HepG2 (cell line): Measurements from ENCODE around the gene EIF6. TPM values are rescaled to one million over a fixed set of nuclear protein-coding genes. Genes with fewer than 3 reads are reported as not detected.
"Not testable (repeated sequence)": the region's sequence is repeated elsewhere in the genome, so short reads cannot be mapped to it uniquely, and the experiment has no call there.

ENCODE experiments used
- ATAC-seq: fragments of 200-7000 bp; cut with Tn5 transposase; 3 replicates; pipeline ENCODE4 v1.9.1; 2020; ENCODE audit warnings: mild to moderate bottlenecking, moderate library complexity
- BruUV-seq: library from RNA; stranded (reverse); fragments of 400-500 nt; replicated peaks from 2 replicates; lab custom pipeline; 2021; lab: Mats Ljungman, UMichigan
- CTCF ChIA-PET: fragments of 300-600 bp; formaldehyde crosslinking; extraction: SDS; loops from one replicate; lab custom pipeline; 2021; ENCODE audit warnings: low total read pairs, inconsistent platforms, low intra/inter-chr PET ratio; lab: Yijun Ruan, JAX
- POLR2A ChIA-PET: fragments of 350-600 bp; sonication (Branson Sonifier 250); formaldehyde crosslinking; loops from one replicate; lab custom pipeline; 2020; ENCODE audit warnings: antibody characterized with exemption, inconsistent platforms; lab: Yijun Ruan, JAX
- DNase-seq: peaks from one replicate; pipeline ENCODE4 v3.0.0-alpha.2; 2015; ENCODE audit warnings: low spot score
- FAIRE-seq: peaks from 3 replicates; lab custom pipeline; 2011; peaks lifted over from hg19 to GRCh38; lab: Jason Lieb, UNC
- H2AFZ ChIP-seq: one replicate; pipeline ENCODE4 v1.6.1; 2011; ENCODE audit warnings: low read length, inconsistent platforms
- H3K27ac ChIP-seq: fragments of 300-600 bp; 3 replicates; pipeline ENCODE4 v1.8.0; 2011; ENCODE audit warnings: mixed run types, mild to moderate bottlenecking, mixed read lengths, low read length, inconsistent platforms; ENCODE audit not compliant: insufficient read depth; ENCODE audit errors: extremely low read length
- H3K27me3 ChIP-seq, 2 experiments: fragments of 200-600 bp in 1 of 2; 2 replicates in 1 of 2; 3 replicates in 1 of 2; pipeline versions ENCODE4 v1.6.0 to v1.8.0; 2011; ENCODE audit warnings: low read length in 2 of 2, mild to moderate bottlenecking in 2 of 2, moderate library complexity in 2 of 2, inconsistent platforms in 1 of 2; ENCODE audit not compliant: insufficient read depth in 2 of 2, control insufficient read depth in 1 of 2
- H3K36me3 ChIP-seq, 2 experiments: fragments of 200-600 bp in 1 of 2; replicated peaks in 1 of 2; 2 replicates in 1 of 2; 3 replicates in 1 of 2; pipeline versions ENCODE4 v1.5.1 to v1.8.0; 2011; ENCODE audit warnings: low read length in 2 of 2, inconsistent platforms in 1 of 2; ENCODE audit not compliant: insufficient read depth in 2 of 2, control insufficient read depth in 1 of 2
- H3K4me1 ChIP-seq: 2 replicates; pipeline ENCODE4 v1.5.1; 2012; ENCODE audit warnings: low read length, inconsistent platforms; ENCODE audit not compliant: insufficient read depth
- H3K4me2 ChIP-seq: 2 replicates; pipeline ENCODE4 v1.6.0; 2011; ENCODE audit warnings: low read depth, low read length, inconsistent platforms
- H3K4me3 ChIP-seq, 3 experiments: fragments of 200-600 bp in 1 of 3; sonication (generic), shearing (Covaris generic) in 1 of 3; replicated peaks in 1 of 3; 2 replicates each; pipeline ENCODE4 v1.5.1; 2011 to 2016; ENCODE audit warnings: low read length in 3 of 3, inconsistent platforms in 2 of 3, low read depth in 2 of 3, mild to moderate bottlenecking in 2 of 3, control low read depth in 1 of 3, mixed read lengths in 1 of 3; ENCODE audit not compliant: insufficient read depth in 1 of 3
- H3K79me2 ChIP-seq: one replicate; pipeline ENCODE4 v1.6.1; 2011; ENCODE audit warnings: low read length, inconsistent platforms; ENCODE audit not compliant: insufficient read depth
- H3K9ac ChIP-seq: 2 replicates; pipeline ENCODE4 v1.6.0; 2011; ENCODE audit warnings: mild to moderate bottlenecking, low read depth, low read length, inconsistent platforms; ENCODE audit not compliant: insufficient read depth
- H3K9me3 ChIP-seq: 2 replicates; pipeline ENCODE4 v1.5.1; 2012; ENCODE audit warnings: mild to moderate bottlenecking, low read length
- H4K20me1 ChIP-seq: 2 replicates; pipeline ENCODE4 v1.6.0; 2011; ENCODE audit warnings: inconsistent platforms, mild to moderate bottlenecking, low read length, moderate library complexity; ENCODE audit not compliant: insufficient read depth
- ATF7 ChIP-seq, 2 experiments: fragments of 450-650 bp in 1 of 2; sonication (generic) in 1 of 2; formaldehyde crosslinking in 1 of 2; IDR thresholded peaks; 2 replicates each; pipeline versions ENCODE4 v1.4.0 to v1.6.1; 2016 to 2020; ENCODE audit warnings: antibody characterized with exemption in 1 of 2, mild to moderate bottlenecking in 1 of 2, missing genetic modification reagents in 1 of 2
- CCDC6 ChIP-seq: sonication (generic); formaldehyde crosslinking; IDR thresholded peaks from 2 replicates; pipeline ENCODE4 v1.8.1; 2022; ENCODE audit warnings: mild to moderate bottlenecking, missing genetic modification reagents, moderate library complexity
- JUN ChIP-seq: sonication (generic); formaldehyde crosslinking; IDR thresholded peaks from 2 replicates; pipeline ENCODE4 v1.4.0; 2020; ENCODE audit warnings: mild to moderate bottlenecking, missing genetic modification reagents
- NR2F6 ChIP-seq, 2 experiments: IDR thresholded peaks; 2 replicates each; pipeline ENCODE4 v1.6.1; 2016; ENCODE audit warnings: antibody characterized with exemption in 1 of 2, mild to moderate bottlenecking in 1 of 2
- PHF5A ChIP-seq: IDR thresholded peaks from one replicate; pipeline ENCODE4 v1.6.1; 2018; ENCODE audit warnings: low read depth, missing genetic modification reagents; ENCODE audit not compliant: unreplicated experiment
- RXRB ChIP-seq: IDR thresholded peaks from 2 replicates; pipeline ENCODE4 v1.6.1; 2016; ENCODE audit warnings: borderline replicate concordance, missing genetic modification reagents, missing compliant biosample characterization
- SOX5 ChIP-seq: IDR thresholded peaks from 2 replicates; pipeline ENCODE4 v1.6.1; 2016; ENCODE audit warnings: borderline replicate concordance
- SOX6 ChIP-seq, 2 experiments: fragments of 450-650 bp in 1 of 2; sonication (generic) in 1 of 2; formaldehyde crosslinking in 1 of 2; IDR thresholded peaks; 2 replicates each; pipeline versions ENCODE4 v1.4.0 to v1.6.1; 2017 to 2020; ENCODE audit warnings: antibody characterized with exemption in 1 of 2, mild to moderate bottlenecking in 1 of 2, missing genetic modification reagents in 1 of 2
- WGBS: methylation state at CpG from one replicate; pipeline ENCODE4 v1.1.6; 2017; ENCODE audit warnings: low lambda C conversion rate; 5-methylcytosine and 5-hydroxymethylcytosine counted together
- in situ Hi-C: cut with HindIII; loops from 2 replicates; pipeline ENCODE4 v1.10.0; 2017; ENCODE audit warnings: low pct_unique_long_range_greater_than_20kb; ENCODE audit not compliant: extremely low pct_ligation_motif_present
- intact Hi-C: fragments of 100-400 bp; cut with micrococcal nuclease; formaldehyde crosslinking; loops from one replicate; pipeline ENCODE4 v1.10.0; 2022; ENCODE audit not compliant: unreplicated experiment
- polyA plus RNA-seq, 8 experiments: library from polyadenylated mRNA; depleted of rRNA in 3 of 8; stranded (reverse) in 7 of 8; unstranded in 1 of 8; fragments of >200 nt; fragmentation: Illumina TruSeq in 4 of 8; extraction: Trizol in 4 of 8; gene quantifications; 2 replicates each; pipeline versions ENCODE4 v1.2.1 to v1.2.3, GENCODE V29; 2011 to 2016; ENCODE audit warnings: low read depth in 4 of 8, missing spikeins in 1 of 8, mixed read lengths in 1 of 8; ENCODE audit not compliant: insufficient read depth in 1 of 8
- total RNA-seq, 5 experiments: library from RNA; depleted of rRNA; stranded (reverse); fragments of >200 nt; fragmentation: Illumina TruSeq; extraction: Trizol; gene quantifications; 2 replicates each; pipeline ENCODE4 v1.2.3, GENCODE V29; 2016; ENCODE audit warnings: low read depth in 1 of 5
- TF ChIP-seq, protein P1 (sequence below): IDR thresholded peaks from 2 replicates; pipeline ENCODE4 v1.6.1; 2016; ENCODE audit warnings: control low read depth
- TF ChIP-seq, protein P2 (sequence below): sonication (generic); formaldehyde crosslinking; IDR thresholded peaks from 2 replicates; pipeline ENCODE4 v1.4.0; 2020; ENCODE audit warnings: missing genetic modification reagents
- TF ChIP-seq, protein P3 (sequence below): sonication (generic); formaldehyde crosslinking; IDR thresholded peaks from 2 replicates; pipeline ENCODE4 v1.5.0; 2020; ENCODE audit warnings: mild to moderate bottlenecking, missing genetic modification reagents, moderate library complexity

EIF6 gene
- total and polyA plus RNA-seq, 2 of the 13 experiments (the other 11 are each of a cell fraction or from before 2014, with no cell fraction given), result 462 to 466 TPM

DNA sequence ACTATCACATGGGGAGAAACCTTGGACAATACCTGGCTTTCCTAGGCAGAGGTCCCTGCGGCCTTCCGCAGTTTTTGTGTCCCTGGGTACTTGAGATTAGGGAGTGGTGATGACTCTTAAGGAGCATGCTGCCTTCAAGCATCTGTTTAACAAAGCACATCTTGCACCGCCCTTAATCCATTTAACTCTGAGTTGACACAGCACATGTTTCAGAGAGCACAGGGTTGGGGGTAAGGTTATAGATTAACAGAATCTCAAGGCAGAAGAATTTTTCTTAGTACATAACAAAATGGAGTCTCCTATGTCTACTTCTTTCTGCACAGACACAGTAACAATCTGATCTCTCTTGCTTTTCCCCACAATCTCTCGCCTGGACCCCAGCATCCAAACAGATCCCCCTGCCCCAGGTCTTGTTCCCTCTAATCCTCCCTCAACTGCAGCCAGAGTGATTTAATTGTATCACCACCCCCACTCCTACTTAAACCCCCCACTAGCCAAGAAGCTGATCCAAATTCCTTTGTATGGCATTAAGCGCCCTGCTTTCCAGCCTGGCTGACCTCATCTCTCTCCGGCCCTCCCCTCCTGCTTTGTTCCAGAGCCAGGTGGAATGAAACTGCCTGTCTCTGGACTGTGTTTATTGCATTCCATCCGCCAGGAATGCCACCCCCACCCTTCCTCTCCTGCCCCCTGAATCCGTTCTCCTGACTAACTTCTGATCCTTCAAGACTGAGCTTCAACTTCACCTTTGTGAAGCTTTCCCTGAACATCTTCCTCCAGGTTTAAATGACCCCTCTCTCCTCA lies 21.6 kb downstream of the EIF6 start (continued):
- TF ChIP-seq, protein P1, sequence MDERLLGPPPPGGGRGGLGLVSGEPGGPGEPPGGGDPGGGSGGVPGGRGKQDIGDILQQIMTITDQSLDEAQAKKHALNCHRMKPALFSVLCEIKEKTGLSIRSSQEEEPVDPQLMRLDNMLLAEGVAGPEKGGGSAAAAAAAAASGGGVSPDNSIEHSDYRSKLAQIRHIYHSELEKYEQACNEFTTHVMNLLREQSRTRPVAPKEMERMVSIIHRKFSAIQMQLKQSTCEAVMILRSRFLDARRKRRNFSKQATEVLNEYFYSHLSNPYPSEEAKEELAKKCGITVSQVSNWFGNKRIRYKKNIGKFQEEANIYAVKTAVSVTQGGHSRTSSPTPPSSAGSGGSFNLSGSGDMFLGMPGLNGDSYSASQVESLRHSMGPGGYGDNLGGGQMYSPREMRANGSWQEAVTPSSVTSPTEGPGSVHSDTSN (CRISPR knock-in tag), result 0 out of 2 replicates have a peak, but pooled peaks have one; percentile 37
- TF ChIP-seq ATF7 (IDR thresholded peaks at IDR 0.05), result peak; percentile 41; the same call in 1 of the 2 replicates
- TF ChIP-seq ATF7 (CRISPR knock-in tag; IDR thresholded peaks at IDR 0.05); NR2F6 (IDR thresholded peaks at IDR 0.05); SOX6 (IDR thresholded peaks at IDR 0.05): not testable (repeated sequence)
- TF ChIP-seq, protein P2, sequence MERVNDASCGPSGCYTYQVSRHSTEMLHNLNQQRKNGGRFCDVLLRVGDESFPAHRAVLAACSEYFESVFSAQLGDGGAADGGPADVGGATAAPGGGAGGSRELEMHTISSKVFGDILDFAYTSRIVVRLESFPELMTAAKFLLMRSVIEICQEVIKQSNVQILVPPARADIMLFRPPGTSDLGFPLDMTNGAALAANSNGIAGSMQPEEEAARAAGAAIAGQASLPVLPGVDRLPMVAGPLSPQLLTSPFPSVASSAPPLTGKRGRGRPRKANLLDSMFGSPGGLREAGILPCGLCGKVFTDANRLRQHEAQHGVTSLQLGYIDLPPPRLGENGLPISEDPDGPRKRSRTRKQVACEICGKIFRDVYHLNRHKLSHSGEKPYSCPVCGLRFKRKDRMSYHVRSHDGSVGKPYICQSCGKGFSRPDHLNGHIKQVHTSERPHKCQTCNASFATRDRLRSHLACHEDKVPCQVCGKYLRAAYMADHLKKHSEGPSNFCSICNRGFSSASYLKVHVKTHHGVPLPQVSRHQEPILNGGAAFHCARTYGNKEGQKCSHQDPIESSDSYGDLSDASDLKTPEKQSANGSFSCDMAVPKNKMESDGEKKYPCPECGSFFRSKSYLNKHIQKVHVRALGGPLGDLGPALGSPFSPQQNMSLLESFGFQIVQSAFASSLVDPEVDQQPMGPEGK, result peak; percentile 87
- TF ChIP-seq NR2F6 (CRISPR knock-in tag; IDR thresholded peaks at IDR 0.05), result 0 out of 2 replicates have a peak, but pooled peaks have one; percentile 12
- peak; percentile 23; the same call in 1 of the 2 replicates for TF ChIP-seq RXRB (CRISPR knock-in tag)
- TF ChIP-seq, protein P3, sequence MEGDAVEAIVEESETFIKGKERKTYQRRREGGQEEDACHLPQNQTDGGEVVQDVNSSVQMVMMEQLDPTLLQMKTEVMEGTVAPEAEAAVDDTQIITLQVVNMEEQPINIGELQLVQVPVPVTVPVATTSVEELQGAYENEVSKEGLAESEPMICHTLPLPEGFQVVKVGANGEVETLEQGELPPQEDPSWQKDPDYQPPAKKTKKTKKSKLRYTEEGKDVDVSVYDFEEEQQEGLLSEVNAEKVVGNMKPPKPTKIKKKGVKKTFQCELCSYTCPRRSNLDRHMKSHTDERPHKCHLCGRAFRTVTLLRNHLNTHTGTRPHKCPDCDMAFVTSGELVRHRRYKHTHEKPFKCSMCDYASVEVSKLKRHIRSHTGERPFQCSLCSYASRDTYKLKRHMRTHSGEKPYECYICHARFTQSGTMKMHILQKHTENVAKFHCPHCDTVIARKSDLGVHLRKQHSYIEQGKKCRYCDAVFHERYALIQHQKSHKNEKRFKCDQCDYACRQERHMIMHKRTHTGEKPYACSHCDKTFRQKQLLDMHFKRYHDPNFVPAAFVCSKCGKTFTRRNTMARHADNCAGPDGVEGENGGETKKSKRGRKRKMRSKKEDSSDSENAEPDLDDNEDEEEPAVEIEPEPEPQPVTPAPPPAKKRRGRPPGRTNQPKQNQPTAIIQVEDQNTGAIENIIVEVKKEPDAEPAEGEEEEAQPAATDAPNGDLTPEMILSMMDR (CRISPR knock-in tag), result peak; percentile 34; the same call in 1 of the 2 replicates
- TF ChIP-seq PHF5A (CRISPR knock-in tag), result peak; percentile 9
- TF ChIP-seq JUN (CRISPR knock-in tag), result 0 out of 2 replicates have a peak, but pooled peaks have one; percentile 32
- TF ChIP-seq SOX5, result 0 out of 2 replicates have a peak, but pooled peaks have one; percentile 10
- TF ChIP-seq CCDC6 (CRISPR knock-in tag), result 0 out of 2 replicates have a peak, but pooled peaks have one; percentile 42
- peak; percentile 52; the same call in 1 of the 2 replicates for TF ChIP-seq SOX6 (CRISPR knock-in tag; IDR thresholded peaks at IDR 0.05)
- TF ChIP-seq, all 625 proteins: peak for 38; not testable (repeated sequence) for 587

DNA sequence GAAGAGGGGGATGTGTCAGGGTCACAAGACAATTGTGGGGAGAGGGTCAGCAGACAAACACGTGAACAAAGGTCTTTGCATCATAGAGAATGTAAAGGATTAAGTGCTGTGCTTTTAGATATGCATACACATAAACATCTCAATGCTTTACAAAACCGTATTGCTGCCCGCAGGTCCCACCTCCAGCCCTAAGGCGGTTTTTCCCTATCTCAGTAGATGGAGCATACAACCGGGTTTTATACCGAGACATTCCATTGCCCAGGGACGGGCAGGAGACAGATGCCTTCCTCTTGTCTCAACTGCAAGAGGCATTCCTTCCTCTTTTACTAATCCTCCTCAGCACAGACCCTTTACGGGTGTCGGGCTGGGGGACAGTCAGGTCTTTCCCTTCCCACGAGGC lies 22.3 kb downstream of the EIF6 start:
- ATAC-seq, CTCF ChIA-PET, H3K4me3 ChIP-seq, H3K27ac ChIP-seq, H3K36me3 ChIP-seq, DNase-seq, BruUV-seq, H3K4me2 ChIP-seq, H3K79me2 ChIP-seq, H3K9me3 ChIP-seq, H2AFZ ChIP-seq, POLR2A ChIA-PET, H3K27me3 ChIP-seq, H4K20me1 ChIP-seq, FAIRE-seq, H3K9ac ChIP-seq: not testable (repeated sequence)
- WGBS, result 80% methylated on average over 9 of the region's 10 CpGs
- peaks cover 45% of the 10 kb centered on the region for H3K4me1 ChIP-seq
- intact Hi-C loops, result loop anchor here (5.0 kb wide), 1 partner anchor 285 kb away; no protein-coding TSS in a partner anchor
- in situ Hi-C loops, result loop anchor here (5.0 to 10.0 kb wide), 2 partner anchors 45 to 388 kb away; partner anchors contain the start of genes ACSS2 and GGT7
